ENCODE measurements around the gene ZNF496. TPM values are rescaled to one million over a fixed set of nuclear protein-coding genes. Genes with fewer than 3 reads are reported as not detected.
A peak's percentile ranks its signal among the peaks of the same experiment; 100 is the strongest.

Gene ZNF496
- total RNA-seq, 1 donor from 2014 or later, result 21.2 TPM

DNA sequence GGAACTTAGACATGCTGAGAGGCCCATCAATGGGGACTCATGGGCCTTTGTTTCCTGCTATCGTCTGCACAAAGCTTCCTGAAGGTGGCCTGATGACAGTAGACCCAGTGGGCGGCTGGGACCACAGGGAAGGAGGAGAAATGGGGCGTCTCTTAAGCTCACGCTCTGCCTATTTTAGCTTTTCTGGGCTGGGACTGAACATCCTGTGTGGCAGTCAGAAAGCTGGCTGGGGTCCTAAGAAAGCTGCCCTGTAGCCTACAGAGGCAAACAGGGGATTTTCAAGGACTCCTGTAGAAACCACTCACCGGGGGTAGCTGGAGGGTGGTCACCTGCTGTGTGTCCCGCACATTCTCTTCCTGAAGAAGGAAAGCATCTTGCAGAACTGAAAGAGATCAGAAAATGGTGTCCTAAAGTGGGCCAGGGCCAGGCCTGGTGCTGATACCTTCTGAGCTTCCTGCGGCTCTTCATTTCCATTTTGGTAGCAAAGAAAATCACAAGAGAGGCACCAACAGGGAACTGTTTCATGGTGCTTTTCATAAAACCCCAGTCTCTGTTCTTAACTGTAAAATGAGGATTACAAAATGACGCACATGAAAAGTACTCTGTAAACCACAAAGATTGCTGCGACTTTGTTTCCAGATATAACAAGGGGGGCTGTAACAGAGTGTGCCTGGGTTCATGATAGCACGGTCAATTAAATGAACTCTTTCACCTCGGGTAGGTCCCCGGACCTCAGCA is 8.6 kb downstream of the ZNF496 start:
- TF ChIP-seq CTCF (IDR thresholded peaks at IDR 0.05), result no peak
- H3K4me3 Mint-ChIP-seq, result no peak overlapping the region
- H3K36me3 Mint-ChIP-seq (ENCODE audit: low read depth), result peaks cover 55% of the 10 kb centered on the region
- CTCF ChIA-PET, result no interaction called here
- POLR2A ChIA-PET, result interaction anchor here (0.6 to 1.1 kb wide), 2 partner anchors 10 to 68 kb away, joined by 3 to 6 read pairs; no protein-coding TSS in a partner anchor
- DNase-seq (no peak), ATAC-seq (ENCODE audit: low read depth) (no peak)
- intact Hi-C loops (cut with micrococcal nuclease), result no loop called here
- H3K27ac Mint-ChIP-seq, result peak overlapping the region; percentile 46
- no peaks in the 10 kb centered on the region for H3K27me3 Mint-ChIP-seq
- H3K4me1 Mint-ChIP-seq, result peaks cover 19% of the 10 kb centered on the region
- H3K9me3 Mint-ChIP-seq, result no peaks in the 10 kb centered on the region

DNA sequence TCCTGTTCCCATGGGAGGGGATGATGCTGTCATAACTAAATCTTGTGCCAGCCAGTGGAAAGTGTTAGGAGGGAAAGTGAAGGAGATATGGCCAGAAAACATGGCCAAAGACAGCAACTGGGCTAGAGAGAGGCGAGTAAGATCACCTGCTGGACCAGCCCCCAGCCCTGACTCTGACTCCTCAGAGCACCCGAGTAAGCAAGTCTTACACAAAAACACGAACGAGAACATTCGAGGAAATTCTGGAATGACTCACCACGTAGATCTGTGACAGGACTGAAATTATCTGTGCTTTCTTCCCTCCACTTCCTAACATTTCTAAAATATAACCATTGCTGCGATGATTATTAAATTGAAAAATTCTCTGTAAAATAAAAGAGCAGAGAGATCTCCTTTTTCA is 9.2 kb downstream of the ZNF496 start:
- H3K4me3 Mint-ChIP-seq, result no peak overlapping the region
- intact Hi-C loops (cut with micrococcal nuclease), result no loop called here
- ATAC-seq (ENCODE audit: low read depth), result no peak
- TF ChIP-seq CTCF (IDR thresholded peaks at IDR 0.05), result no peak
- H3K27me3 Mint-ChIP-seq, result no peaks in the 10 kb centered on the region
- no peaks in the 10 kb centered on the region for H3K9me3 Mint-ChIP-seq
- no peak for DNase-seq
- ChIA-PET CTCF (no interaction called here), POLR2A (no interaction called here)
- H3K27ac Mint-ChIP-seq, result no peak overlapping the region
- H3K36me3 Mint-ChIP-seq (ENCODE audit: low read depth), result peaks cover 50% of the 10 kb centered on the region
- peaks cover 24% of the 10 kb centered on the region for H3K4me1 Mint-ChIP-seq

GRCh38 chr1:247317702-247318101 is 14.0 kb downstream of the ZNF496 start:
- TF ChIP-seq CTCF (IDR thresholded peaks at IDR 0.05), result no peak
- POLR2A ChIA-PET, result interaction anchor here (0.7 to 1.5 kb wide), 2 partner anchors 13 to 1663 kb away, joined by 3 to 4 read pairs; no protein-coding TSS in a partner anchor
- Mint-ChIP-seq H3K4me3 (no peak overlapping the region), H3K36me3 (ENCODE audit: low read depth) (peaks cover 29% of the 10 kb centered on the region), H3K4me1 (peaks cover 36% of the 10 kb centered on the region), H3K27ac (peak overlapping the region; percentile 3), H3K27me3 (no peaks in the 10 kb centered on the region), H3K9me3 (no peaks in the 10 kb centered on the region)
- DNase-seq, result no peak
- no peak for ATAC-seq (ENCODE audit: low read depth)
- intact Hi-C loops (cut with micrococcal nuclease), result loop anchor here (5.0 kb wide), 2 partner anchors 40 to 105 kb away; no protein-coding TSS in a partner anchor
- CTCF ChIA-PET, result no interaction called here

- peaks cover 21% of the 10 kb centered on the region for H3K36me3 Mint-ChIP-seq (ENCODE audit: low read depth)
- DNase-seq, result no peak
- intact Hi-C loops (cut with micrococcal nuclease), result loop anchor here (5.0 kb wide), 2 partner anchors 41 to 104 kb away; no protein-coding TSS in a partner anchor
- H3K27ac Mint-ChIP-seq, result peak overlapping the region; percentile 70
- peak overlapping the region; percentile 53 for H3K4me3 Mint-ChIP-seq
- H3K9me3 Mint-ChIP-seq, result no peaks in the 10 kb centered on the region
- ChIA-PET POLR2A (interaction anchor here (0.8 to 1.5 kb wide), 3 partner anchors 14 to 106 kb away, joined by 3 to 4 read pairs (median 3); no protein-coding TSS in a partner anchor), CTCF (no interaction called here)
- no peak for TF ChIP-seq CTCF (IDR thresholded peaks at IDR 0.05)
- peaks cover 31% of the 10 kb centered on the region for H3K4me1 Mint-ChIP-seq
- no peaks in the 10 kb centered on the region for H3K27me3 Mint-ChIP-seq
- peak; percentile 45 for ATAC-seq (ENCODE audit: low read depth)
Measured at GRCh38 chr1:247316590-247317197, 15.0 kb downstream of the ZNF496 start.

DNA sequence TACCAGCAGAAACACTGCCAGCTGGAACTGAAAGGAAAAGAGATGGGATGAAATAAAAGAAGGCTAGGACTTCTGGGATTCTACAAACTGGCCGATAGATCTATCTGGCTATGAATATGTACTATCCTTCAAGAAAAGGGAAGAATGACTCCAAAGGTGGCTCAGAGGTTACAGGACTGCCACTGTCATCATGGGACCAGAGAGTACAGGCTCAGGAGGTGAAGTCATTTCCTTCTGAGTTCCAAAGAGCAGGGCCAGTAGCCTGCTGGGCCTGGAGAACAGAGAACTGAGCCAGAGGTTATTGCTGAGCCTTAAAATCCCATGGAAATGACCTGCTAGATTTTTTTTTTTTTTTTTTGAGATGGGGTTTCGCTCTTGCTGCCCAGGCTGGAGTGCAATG is 27.6 kb downstream of the ZNF496 start:
- H3K36me3 Mint-ChIP-seq (ENCODE audit: low read depth), result peaks cover 63% of the 10 kb centered on the region
- TF ChIP-seq CTCF (IDR thresholded peaks at IDR 0.05), result no peak
- intact Hi-C loops (cut with micrococcal nuclease), result no loop called here
- H3K27me3 Mint-ChIP-seq, result no peaks in the 10 kb centered on the region
- H3K4me1 Mint-ChIP-seq, result no peaks in the 10 kb centered on the region
- DNase-seq (no peak), ATAC-seq (ENCODE audit: low read depth) (no peak)
- no peak overlapping the region for H3K27ac Mint-ChIP-seq
- POLR2A ChIA-PET, result no interaction called here
- no peaks in the 10 kb centered on the region for H3K9me3 Mint-ChIP-seq
- CTCF ChIA-PET, result no interaction called here
- no peak overlapping the region for H3K4me3 Mint-ChIP-seq

Measured in activated B cell treated with CpG ODN at 0.5 μM for 24 hours (primary cell).